ENCODE data around the gene TCP11L2.
"Not testable (repeated sequence)": the region's sequence is repeated elsewhere in the genome, so short reads cannot be mapped to it uniquely, and the experiment has no call there.

The TCP11L2 gene

DNA sequence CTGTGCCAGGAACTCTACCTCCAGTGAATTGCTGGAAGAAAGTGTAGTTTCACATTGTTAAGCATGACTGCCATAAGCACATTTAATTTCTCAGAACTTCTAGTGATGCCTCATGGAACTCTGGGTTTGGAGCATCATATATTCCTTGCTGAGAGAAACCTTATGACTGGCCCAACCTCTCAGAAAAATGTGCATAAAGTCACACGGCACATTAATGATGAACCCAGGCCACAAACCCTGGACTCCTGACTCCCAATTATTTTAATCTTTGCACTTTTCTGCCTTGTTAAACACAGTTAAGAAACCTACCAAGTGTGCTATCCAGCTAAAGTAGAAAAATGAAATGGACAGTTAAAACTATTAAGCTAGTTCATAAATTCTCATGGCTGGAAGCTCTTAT, 5.6 kb downstream of the TCP11L2 start:
- DNase-seq = no peak

DNA sequence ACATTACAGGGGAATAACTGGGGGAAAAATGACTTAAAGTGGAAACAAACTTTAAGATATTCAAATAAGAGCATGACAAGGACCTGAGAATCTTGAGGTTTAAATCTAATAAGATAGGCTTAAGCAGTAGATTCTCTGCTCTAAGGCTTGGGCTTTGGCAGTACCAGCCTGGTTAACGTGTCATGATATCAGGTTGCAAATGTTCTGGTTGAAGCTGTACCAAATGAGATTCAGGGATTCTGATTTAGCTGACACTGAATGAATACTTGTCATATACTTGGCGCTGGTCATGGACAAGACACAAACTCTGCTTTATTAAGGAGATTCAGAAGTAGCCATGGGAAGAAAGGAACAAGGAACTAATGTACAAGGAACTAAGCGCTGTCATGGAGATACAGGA, 6.1 kb downstream of the TCP11L2 start:
- DNase-seq = no peak

DNA sequence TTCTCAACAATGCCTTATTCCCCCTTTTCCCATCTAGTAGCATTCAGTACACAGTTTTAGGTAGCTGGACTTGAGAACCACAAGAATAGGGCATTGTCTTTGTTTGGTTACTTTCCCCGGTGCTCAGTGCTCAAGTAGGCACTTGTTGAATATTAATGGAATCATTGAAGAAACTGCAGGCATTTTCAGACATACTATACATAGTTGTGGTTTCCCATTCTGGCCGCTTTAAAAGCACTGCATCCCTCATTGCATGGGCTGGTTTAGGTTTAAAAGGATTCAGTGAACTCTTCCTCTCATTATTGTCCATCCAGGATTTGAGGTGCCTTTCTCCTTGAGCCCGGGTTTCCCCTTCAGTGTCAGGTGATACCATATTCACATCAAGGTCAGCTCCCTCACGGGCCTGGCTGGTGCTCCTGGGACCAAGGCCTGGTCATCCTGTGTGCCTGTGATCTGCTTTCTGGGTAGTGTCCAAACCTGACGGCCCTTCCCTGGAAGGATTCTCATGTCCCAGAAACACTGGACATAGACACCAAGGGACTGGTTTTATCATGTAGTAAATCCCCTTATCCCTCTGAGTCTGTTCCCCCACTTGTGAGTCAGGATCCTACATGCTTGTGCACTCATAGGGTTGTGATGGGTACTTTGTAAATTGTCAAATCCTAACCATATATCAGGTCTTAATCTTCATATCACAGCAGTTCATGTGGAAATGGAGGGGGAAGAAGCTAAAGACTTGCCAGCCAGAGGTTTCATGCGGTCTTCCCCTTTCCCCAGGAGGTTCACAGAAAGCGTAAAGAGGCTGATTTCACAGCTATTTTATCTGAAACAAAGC, 7.4 kb downstream of the TCP11L2 start:
- no peak for DNase-seq

DNA sequence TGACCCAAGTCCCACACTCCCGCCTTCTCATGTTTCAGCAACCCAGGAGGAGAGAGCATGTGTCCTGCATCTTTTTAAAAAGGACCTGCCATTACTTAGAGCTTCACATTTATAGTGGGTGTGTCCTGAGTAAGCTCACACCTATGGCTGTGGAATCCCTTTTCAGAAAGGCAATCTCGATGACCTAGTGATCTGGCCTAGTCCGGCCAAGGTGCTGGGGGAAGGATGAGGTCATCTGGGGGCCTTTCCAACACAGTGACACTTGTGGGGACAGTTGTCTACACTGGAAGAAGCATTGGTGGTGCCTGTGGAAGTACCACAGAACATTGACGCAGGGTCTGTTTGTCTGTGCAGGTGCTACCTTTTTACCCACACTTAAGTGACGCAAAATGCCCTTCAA, 8.2 kb downstream of the TCP11L2 start:
- no peak for DNase-seq

DNA sequence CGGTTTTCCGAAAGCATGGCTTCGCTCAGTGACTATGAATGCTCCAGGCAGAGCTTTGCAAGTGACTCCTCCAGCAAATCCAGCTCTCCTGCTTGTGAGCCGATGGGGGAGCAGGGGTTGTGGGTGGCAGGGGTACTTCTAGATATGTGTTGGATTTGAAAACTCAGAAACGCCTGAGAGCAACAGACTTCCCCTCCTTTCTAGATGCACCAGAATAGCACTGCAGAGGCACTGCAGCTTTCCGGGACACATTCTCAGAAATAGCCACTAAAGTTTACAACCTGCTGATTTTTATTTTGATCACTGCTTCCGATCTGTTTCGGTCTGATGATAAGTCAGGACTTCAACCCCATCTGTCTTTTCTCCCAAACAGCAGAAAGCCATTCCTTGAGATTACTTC, 8.6 kb downstream of the TCP11L2 start:
- no peak for DNase-seq

DNA sequence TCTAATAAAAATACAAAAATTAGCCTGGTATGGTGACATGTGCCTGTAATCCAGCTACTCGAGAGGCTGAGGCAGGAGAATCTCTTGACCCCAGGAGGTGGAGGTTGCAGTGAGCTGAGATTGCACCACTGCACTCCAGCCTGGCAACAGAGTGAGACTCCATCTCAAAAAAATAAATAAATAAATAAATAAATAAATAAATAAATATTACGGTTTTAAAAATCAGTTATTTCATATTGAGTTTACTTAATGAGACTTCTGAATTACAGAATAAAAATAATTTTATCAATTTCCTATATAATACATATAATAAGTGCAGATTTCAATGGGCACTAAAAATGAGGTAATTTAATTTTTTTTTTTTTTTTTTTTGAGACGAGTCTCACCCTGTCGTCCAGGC, 10.9 kb downstream of the TCP11L2 start:
- not testable (repeated sequence) for DNase-seq

DNA sequence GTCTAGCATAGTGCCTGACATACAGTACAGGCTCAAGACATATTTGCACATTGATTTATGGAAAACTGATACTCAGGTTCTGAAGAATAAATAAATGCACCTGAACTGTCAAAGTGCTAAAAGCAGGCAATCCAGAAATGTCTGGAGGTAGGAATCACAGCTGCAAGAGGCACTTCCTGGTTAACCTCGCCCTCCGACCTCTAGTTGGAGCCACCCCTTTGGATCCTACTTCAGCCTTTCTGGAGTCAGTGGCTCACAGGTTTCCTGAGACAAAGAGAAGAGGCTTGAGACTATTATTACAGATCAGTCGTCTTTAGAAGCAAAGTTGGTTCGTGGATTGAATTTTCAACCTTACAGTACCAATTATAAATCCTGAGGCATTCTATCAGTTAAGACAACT, 13.0 kb downstream of the TCP11L2 start:
- DNase-seq = no peak

DNA sequence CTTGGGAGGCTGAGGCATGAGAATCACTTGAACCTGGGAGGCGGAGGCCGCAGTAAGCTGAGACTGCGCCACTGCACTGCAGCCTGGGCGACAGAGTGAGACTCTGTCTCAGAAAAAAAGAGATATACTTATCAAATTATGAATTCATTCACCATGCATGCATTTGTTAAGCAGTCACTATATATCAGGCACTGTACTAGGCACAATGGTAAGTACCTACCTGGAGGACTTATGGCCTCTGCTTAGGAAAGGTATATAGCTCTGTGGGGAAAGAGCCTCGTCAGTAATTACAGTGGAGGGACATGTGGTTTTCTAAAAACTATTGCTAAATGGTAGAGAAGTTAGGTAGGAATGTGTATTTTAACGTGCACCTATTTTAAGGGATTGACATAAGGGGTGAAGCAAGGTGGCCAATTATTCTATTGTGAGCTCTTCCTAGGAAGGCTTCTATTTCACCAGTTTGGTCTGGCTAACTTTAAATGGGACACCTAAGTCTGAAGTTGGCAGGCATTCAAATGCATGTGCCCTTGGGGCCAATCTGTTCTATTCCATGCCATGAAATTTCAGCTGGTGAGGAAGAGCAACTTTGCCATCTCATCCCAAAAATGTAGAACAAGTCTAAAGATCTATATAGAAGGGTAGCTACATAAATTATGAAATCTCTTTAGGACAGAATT, 15.0 kb downstream of the TCP11L2 start:
- no peak for DNase-seq

DNA sequence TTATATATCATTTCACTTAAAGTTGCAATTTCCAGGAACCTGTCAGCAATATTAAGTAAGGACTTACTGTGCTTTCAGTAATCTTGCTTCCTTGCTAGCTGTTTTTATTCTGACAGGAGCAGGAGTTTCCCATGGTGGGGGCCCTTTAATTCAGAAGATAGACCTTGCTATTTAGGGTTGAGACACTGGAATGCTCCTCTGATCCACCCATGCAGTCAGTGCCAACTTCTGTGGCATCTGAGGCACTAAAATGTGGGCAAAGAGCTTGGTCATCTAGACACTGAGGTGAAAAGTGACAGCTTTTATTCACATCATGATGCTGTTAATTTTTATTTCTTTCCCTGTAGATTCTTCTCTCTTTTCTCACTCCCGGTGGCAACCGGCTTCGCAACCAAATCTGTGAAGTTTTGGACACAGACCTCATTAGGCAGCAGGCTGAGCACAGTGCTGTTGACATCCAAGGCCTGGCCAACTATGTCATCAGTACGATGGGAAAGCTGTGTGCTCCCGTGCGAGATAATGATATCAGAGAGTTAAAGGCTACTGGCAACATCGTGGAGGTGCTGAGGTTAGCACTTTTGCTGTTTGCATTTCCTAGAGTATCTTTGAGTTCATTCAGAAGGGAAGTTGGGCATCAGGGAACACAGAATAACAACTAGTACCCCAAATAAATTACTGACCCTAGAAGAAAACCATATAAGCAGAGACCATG, 18.8 kb downstream of the TCP11L2 start:
- DNase-seq = no peak

DNA sequence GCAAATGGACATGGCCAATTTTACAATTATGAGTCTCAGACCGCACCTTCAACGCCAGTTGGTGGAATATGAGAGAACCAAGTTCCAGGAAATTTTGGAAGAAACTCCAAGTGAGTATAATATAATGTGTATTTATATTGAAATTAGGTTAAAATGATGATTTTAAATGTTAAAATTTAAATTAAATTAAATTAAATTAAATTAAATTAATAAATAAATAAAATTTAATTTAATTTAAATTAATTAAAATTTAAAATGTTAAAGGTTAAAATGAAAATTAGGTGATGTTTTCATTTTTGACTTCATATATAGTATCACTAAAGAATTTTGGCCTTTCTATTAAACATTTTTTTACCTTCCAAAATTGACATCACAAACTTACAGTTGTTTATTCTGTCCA, 21.0 kb downstream of the TCP11L2 start:
- DNase-seq = no peak

DNA sequence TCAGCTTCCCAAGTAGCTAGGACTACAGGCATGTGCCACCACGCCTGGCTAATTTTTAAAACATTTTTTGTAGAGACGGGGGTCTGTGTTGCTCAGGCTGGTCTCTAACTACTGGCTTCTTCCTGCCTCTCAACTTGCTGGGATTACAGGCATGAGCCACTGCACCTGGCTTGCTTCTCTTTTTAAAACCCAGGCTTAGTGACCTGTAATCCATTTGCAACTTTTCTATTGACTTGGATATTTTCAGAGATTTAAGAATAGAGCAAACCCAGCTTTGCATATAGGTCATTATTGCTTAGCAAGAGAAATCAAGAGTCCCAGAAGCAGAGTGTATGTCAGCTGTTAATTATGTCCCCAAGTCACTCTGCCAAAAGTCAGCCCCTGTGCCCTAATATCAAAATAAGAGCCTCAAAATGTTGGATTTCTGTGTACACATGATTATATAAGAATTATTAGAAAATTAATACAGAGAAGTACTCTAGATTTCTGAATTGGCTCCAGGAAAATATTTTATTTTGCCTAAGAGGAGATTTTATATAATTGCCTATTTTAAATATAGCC, 24.9 kb downstream of the TCP11L2 start:
- DNase-seq = no peak

DNA sequence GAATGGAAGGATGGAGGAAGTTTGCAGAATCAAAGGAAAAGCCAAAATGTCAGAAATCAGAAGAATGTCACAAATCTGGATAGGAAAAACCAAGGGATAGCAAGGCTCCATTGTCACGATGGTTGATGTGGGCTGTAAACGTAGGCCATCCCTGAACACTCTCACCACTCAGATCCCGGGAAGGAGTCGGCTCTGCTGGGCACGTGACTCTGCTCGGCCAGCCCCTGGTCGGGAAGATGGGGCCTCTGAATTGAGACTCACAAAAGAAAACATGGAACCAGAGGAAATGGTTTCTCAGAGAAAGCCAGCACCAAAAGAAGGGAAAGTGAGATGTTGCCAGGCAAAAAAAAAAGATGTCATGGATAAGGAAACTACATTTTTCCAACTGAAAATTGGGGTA, 26.2 kb downstream of the TCP11L2 start:
- DNase-seq = no peak

DNA sequence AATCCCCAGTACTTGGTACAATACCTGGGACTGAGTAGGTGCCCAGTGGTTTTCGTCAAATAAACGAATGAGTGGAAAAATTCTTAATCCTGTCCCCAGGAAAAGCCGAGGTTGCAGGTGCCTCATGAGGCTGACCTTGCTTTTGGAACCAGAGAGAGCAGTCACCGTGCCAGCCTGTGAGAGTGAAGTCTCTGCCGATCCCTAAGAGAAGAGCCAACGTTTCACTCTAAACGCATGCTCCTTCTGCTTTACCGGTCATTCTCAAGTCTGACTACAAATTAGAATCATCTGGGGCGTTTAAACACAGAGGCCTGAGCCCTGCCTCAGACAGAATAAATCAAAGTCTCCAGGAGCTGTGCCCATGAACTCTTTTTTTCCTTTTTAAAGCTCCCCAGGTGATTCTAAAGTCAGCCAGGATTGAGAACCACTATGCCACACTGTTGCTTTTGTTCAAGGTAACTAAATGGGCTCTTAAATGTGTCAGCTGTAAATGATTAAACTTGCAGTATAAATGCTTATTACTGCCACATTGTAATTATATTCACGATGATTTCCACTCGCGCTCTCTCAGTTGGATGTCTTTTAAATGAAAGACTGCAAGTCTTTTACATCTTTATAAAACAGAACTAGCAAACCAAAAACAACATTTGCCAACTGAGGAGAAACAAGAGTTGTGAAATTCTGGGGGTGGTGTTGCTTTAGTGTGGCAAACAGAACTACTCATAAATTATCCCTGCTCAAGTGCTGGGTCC, 26.9 kb downstream of the TCP11L2 start:
- no peak for DNase-seq

DNA sequence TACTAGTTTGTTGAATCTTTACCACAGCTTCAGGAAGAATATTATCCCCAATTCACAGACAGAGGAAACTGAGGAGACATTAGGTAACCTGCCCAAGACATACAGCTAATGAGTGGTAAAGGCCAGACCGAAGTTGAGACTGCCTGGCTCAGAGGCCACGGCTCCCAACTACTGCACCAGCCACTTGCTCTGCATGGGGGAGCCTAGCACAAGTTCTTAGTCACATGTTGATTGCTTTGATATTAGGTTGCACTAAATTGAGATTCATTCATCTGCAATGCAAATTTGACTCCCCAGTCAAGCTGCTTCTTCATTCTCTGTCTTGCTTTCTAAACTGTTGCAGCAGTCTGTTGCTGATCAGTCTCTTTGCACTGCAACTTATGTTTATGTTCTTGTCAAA, 29.1 kb downstream of the TCP11L2 start:
- no peak for DNase-seq

DNA sequence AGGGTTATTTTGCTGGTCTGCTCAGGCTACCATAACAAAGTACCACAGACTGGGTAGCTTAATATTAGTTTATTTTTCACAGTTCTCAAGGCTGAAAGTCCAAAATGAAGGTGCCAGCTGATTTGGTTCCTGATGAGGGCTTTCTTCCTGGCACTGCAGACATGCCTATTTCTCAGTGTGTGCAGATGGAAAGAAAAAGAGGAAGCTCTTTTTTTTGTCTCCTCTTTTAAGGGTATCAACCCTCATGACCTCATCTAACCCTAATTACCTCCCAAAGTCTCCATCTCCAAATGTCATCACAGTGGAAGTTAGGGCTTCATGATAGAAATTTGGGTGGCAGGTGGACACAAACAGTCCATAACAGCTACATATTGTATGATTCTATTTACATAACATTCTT, 30.0 kb downstream of the TCP11L2 start:
- DNase-seq = no peak

DNA sequence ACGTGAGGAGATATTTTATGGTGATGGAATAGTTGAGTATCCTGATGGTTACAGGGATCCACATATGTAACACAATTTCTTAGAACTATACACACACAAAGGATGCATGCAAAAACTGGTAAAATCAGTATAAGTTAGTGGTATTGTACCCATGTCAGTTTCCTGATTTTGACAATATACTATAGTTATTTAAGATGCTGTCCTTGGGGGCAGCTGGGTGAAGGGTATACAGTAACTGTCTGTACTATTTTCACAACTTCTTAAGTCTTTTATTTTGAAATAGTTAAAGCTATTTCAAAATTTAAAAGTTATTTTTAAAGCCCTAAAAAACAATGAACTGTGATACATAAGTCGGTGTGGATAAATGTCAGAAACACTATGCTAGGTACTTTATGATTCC, 30.5 kb downstream of the TCP11L2 start:
- no peak for DNase-seq

DNA sequence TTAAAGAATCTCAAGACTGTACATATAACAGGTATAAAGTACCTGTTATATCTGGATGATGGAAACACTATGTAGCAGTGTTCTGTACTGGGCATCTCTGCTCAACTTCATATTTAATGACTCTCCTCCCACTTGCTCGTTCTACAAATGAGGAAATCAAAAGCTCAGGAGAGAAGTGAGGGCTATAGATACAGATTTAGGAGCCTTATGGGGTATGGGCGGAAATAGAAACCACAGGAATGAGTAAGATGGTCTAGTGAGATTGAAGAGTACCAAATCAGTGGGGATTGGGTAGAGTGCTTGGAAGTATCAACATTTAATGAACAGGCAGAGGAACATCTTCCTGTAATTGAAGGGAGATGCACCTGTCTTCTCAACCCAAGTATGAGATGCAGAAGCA, 31.2 kb downstream of the TCP11L2 start:
- DNase-seq = no peak

DNA sequence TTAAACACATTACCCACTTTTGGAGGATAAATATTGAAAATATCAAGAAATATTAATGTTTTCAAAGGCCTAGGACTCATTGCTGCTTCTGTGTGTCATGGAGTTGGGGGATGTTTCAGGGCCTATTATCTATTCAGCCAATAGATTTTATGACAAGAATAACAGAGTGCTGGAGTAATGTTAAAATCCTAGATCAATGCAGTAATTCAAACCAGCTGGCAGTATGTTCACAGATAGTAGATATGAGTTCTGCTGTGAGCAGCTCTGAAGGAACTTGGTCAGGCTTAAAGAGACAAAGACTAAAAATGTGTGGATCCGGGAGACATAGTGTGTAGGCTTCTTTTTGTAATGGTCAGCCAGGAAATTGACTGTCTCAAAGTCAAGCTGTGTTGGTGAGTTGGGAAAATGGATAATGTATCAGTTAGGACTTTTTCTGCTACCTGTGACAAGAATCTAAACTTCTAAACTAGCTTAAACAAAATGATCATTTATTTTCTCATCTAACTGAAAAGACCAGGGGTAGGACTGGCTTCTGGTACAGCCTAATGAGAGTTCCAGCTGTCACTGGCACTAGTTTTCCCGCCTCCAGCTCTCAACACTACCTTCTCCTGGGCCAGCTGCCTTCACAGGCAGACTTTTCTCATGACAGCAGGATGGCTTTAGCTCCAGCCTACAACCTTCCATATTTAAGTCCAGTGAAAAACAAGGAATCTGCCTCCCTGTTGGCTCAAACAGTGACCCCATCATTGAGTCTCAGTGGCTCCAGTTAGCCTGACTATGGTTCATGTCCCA, 38.7 kb downstream of the TCP11L2 start:
- no peak for DNase-seq

DNA sequence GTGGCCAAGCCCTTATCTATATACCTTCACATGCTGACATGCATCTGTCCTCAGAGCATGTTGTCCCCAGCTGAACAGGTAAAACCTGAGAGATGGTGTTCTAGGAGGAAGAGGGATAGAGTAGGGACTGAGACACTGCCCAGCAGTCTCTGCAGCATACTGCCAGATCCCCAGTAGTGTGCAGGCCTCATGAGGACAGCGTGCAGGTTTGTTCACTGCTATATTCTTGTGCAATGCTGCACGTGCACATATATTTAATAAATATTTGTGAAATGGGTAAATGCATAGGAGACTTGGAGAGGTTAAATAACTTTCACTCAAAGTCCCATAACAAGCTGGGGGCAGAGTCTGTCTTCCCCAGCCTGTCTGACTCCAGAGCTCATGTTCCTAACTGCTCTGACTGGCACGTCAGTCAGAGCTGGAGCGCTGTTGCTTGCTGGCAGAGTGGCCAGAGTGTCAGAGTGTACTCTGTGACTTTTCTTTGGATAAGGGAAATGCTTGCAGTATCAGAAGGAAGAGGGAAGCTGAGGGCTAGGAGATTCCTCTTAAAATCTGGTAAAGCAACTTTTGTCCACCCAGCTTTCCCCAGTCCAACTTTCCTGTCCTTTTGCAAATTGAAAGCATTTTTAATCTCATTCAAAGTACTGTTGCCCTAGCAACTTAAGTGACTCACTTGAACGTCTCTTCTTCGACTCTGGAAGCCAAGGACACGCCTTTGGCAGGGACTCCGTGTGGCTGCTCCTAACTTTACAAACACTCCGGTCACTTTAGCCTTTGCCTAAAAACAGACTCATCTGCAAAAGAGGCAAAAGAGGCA, 40.1 kb downstream of the TCP11L2 start:
- DNase-seq = no peak

DNA sequence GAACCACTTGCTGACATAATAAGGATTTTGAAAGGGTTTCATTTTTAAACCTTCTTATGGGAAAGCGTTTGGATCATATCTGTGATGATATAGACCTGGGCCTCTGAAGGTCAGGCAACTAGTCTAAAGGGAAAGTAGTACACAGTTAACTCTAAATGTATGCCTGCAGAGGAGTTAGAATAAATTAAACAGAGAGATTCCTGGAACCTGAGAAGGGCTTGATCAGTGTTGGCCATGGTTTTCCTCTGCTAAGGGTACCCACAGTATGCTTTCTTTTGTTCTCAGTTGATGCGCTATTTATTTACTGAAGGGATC, 40.6 kb downstream of the TCP11L2 start:
- DNase-seq = no peak

DNA sequence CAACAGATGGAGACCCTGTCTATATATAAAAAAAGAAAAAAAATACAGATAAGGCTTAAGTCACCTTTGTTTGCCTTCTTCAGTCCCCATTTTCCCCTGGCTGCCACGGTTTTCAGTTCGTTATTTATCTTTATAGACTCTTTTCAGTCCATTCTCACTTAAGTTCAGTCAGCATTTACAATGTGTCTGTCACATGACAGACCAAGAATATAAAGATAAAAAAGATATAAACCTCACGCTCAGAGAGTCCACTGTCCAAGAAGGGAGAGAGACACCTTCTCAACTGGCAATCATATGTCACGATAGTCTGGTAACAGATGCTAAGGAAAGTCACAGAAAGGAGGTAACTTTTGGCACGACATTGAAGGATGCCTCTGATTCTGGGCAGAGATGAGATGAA, 41.6 kb downstream of the TCP11L2 start:
- no peak for DNase-seq

Data from activated CD8-positive, alpha-beta memory T cell treated with anti-CD3 and anti-CD28 coated beads, Interleukin-2, amount 50 U/mL, for 48 hours (primary cell).